ENCODE measurements around the gene MBTD1. TPM values are rescaled to one million over a fixed set of nuclear protein-coding genes. Genes with fewer than 3 reads are reported as not detected.
A peak's percentile ranks its signal among the peaks of the same experiment; 100 is the strongest.

The MBTD1 gene
- total RNA-seq, 3 donors from 2014 or later = 19.4 to 34.5 (median 24.9) TPM

DNA sequence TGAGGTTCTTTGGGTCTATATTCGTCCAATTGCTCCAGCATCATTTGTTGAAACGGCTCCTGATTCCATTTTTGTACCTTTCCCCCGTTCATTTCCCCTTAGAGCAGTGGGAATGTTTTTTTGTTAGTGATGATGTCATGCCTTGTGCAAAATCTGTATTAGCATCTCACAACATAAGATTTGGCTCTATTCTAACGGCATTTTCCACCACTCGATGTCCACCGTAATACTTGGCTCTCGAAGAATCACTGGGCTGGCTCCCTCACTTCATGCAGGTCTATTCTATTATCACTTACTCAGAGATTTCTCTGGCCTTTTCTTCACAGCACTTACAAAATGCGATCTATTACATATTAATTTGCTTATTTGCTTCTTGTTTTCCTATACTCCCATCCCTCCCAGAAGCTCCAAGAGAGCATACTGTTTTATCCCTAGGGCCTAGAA, 107.1 kb downstream of the MBTD1 start:
- peak in 1 of 2 donors; percentile 19 for DNase-seq (ENCODE audit: low spot score in 2 of 2)
- H3K27ac ChIP-seq = peak overlapping the region; percentile 90 to 91
- intact Hi-C loops (cut with DNase I; ENCODE audit: low total_unique reads) = loop anchor here (10.0 kb wide), 1 partner anchor 148 kb away; no protein-coding TSS in a partner anchor
- H3K27me3 ChIP-seq = no peaks in the 10 kb centered on the region
- H3K9me3 ChIP-seq = no peaks in the 10 kb centered on the region
- no peaks in the 10 kb centered on the region for H3K36me3 ChIP-seq
- peaks cover 0 to 6% of the 10 kb centered on the region in 2 donors for H3K4me1 ChIP-seq
- peak overlapping the region; percentile 71 to 80 (median 79) for H3K4me3 ChIP-seq
- TF ChIP-seq, protein P1, sequence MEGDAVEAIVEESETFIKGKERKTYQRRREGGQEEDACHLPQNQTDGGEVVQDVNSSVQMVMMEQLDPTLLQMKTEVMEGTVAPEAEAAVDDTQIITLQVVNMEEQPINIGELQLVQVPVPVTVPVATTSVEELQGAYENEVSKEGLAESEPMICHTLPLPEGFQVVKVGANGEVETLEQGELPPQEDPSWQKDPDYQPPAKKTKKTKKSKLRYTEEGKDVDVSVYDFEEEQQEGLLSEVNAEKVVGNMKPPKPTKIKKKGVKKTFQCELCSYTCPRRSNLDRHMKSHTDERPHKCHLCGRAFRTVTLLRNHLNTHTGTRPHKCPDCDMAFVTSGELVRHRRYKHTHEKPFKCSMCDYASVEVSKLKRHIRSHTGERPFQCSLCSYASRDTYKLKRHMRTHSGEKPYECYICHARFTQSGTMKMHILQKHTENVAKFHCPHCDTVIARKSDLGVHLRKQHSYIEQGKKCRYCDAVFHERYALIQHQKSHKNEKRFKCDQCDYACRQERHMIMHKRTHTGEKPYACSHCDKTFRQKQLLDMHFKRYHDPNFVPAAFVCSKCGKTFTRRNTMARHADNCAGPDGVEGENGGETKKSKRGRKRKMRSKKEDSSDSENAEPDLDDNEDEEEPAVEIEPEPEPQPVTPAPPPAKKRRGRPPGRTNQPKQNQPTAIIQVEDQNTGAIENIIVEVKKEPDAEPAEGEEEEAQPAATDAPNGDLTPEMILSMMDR (IDR thresholded peaks at IDR 0.05) = no peak
- no peak for TF ChIP-seq POLR2A (IDR thresholded peaks at IDR 0.05)

- Histone ChIP-seq H3K4me1 (peaks cover 0 to 6% of the 10 kb centered on the region in 2 donors), H3K27ac (no peak overlapping the region), H3K36me3 (no peaks in the 10 kb centered on the region), H3K4me3 (no peak overlapping the region), H3K27me3 (no peaks in the 10 kb centered on the region), H3K9me3 (no peaks in the 10 kb centered on the region)
- DNase-seq (ENCODE audit: low spot score in 2 of 2) = no peak
- intact Hi-C loops (cut with DNase I; ENCODE audit: low total_unique reads) = loop anchor here (10.0 kb wide), 1 partner anchor 146 kb away; no protein-coding TSS in a partner anchor
- no peak for TF ChIP-seq POLR2A (IDR thresholded peaks at IDR 0.05)
- TF ChIP-seq, protein P1 (IDR thresholded peaks at IDR 0.05) = no peak
- TF ChIP-seq POLR2AphosphoS5 (IDR thresholded peaks at IDR 0.05) = no peak
These were observed 108.9 kb downstream of the MBTD1 start for GRCh38 chr17:51150932-51151331.

GRCh38 chr17:51149163-51149562, 110.7 kb downstream of the MBTD1 start:
- Histone ChIP-seq H3K27me3 (no peaks in the 10 kb centered on the region), H3K4me1 (peaks cover 0 to 1% of the 10 kb centered on the region in 2 donors), H3K27ac (no peak overlapping the region), H3K4me3 (no peak overlapping the region), H3K9me3 (no peaks in the 10 kb centered on the region), H3K36me3 (no peaks in the 10 kb centered on the region)
- TF ChIP-seq POLR2AphosphoS5 (IDR thresholded peaks at IDR 0.05) (no peak), POLR2A (IDR thresholded peaks at IDR 0.05) (no peak)
- TF ChIP-seq, protein P1 (IDR thresholded peaks at IDR 0.05) = no peak
- intact Hi-C loops (cut with DNase I; ENCODE audit: low total_unique reads) = no loop called here
- no peak for DNase-seq (ENCODE audit: low spot score in 2 of 2)

DNA sequence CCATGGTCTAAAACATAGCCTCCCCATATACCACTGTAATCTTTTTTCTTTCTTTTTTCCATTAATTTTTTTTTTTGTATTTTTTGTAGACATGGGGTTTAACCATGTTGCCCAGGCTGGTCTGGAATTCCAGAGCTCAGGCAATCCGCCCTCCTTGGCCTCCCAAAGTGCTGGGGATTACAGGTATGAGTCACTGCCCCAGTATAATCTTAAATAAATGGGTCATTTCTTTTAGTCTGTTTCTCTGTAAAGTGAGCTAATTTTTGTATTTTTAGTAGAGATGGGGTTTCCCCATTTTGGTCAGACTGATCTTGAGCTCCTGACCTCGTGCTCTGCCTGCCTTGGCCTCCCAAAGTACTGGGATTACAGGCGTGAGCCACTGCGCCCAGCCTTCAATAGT, 112.2 kb downstream of the MBTD1 start:
- Histone ChIP-seq H3K9me3 (no peaks in the 10 kb centered on the region), H3K4me3 (no peak overlapping the region), H3K36me3 (no peaks in the 10 kb centered on the region), H3K27ac (no peak overlapping the region), H3K27me3 (no peaks in the 10 kb centered on the region), H3K4me1 (no peaks in the 10 kb centered on the region)
- intact Hi-C loops (cut with DNase I; ENCODE audit: low total_unique reads) = no loop called here
- no peak for DNase-seq (ENCODE audit: low spot score in 2 of 2)
- TF ChIP-seq POLR2AphosphoS5 (IDR thresholded peaks at IDR 0.05) = no peak
- TF ChIP-seq, protein P1 (IDR thresholded peaks at IDR 0.05) = no peak
- no peak for TF ChIP-seq POLR2A (IDR thresholded peaks at IDR 0.05)

DNA sequence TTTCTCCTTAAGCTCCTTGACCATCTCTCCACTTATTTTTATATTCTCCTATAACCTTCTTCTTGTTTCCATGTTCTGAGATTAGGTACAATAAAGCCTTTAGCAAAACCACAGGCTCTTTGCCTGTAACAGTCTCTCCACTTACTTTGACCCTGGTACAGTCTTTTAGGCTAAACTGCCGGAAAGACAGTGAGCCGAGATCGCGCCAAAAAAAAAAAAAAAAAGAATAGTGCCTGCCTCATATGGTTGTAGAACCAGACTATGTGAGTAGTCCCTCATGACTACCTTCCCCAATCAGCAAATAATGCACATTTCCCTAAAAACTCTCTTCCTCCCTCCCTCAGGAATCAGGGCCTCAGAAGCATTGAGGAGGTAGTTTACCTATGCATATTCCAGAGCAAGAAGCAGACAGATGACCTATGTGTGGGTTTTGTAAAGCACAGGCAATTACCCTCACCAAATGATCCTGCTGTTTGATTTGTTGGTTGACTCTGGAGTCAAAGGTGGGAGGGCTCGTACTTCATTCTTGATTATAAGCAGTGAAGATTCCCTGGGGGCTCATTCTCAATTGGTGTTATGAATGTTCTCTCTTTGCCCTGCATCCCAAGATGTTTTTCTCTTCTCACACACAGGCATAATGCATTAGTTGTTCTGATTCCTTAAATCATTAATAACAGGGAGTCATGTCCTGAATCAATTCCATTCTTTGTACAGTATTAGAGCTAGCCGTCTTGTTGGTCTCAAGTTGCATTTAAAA, 115.4 kb downstream of the MBTD1 start:
- DNase-seq (ENCODE audit: low spot score in 2 of 2) = no peak
- Histone ChIP-seq H3K27ac (no peak overlapping the region), H3K4me1 (no peaks in the 10 kb centered on the region), H3K4me3 (no peak overlapping the region), H3K27me3 (no peaks in the 10 kb centered on the region), H3K9me3 (no peaks in the 10 kb centered on the region), H3K36me3 (no peaks in the 10 kb centered on the region)
- intact Hi-C loops (cut with DNase I; ENCODE audit: low total_unique reads) = no loop called here
- TF ChIP-seq, protein P1 (IDR thresholded peaks at IDR 0.05) = no peak
- TF ChIP-seq POLR2AphosphoS5 (IDR thresholded peaks at IDR 0.05) (no peak), POLR2A (IDR thresholded peaks at IDR 0.05) (no peak)

Data from breast epithelium (tissue), 4 donors.